H1 (cell line): Measurements from ENCODE around the gene PA2G4. TPM values are rescaled to one million over a fixed set of nuclear protein-coding genes. Genes with fewer than 3 reads are reported as not detected.

Experiments
- CTCF ChIA-PET: fragments of 300-600 bp; sonication (Branson Sonifier 250); formaldehyde crosslinking; loops from one replicate; lab custom pipeline; 2021; ENCODE audit not compliant: partially characterized antibody; lab: Charles Lee
- POLR2A ChIA-PET: fragments of 300-600 bp; sonication (Branson Sonifier 250); formaldehyde crosslinking; loops from one replicate; lab custom pipeline; 2021; ENCODE audit warnings: inconsistent platforms; ENCODE audit not compliant: partially characterized antibody; lab: Charles Lee
- DNase-seq, 2 experiments: peaks; one replicate each; pipeline versions ENCODE4 v3.0.0 to v3.0.0-alpha.2; 2010 to 2022; ENCODE audit warnings: low spot score in 2 of 2, low read depth in 1 of 2, mixed read lengths in 1 of 2
- FAIRE-seq: peaks from 2 replicates; lab custom pipeline; 2011; peaks lifted over from hg19 to GRCh38; lab: Jason Lieb, UNC
- H2AFZ ChIP-seq: 2 replicates; pipeline ENCODE4 v1.8.1; 2012; ENCODE audit warnings: low read length, inconsistent platforms
- H2AK5ac ChIP-seq: 2 replicates; pipeline ENCODE4 v1.6.1; 2013; ENCODE audit warnings: low read depth, low read length
- H2BK120ac ChIP-seq: replicated peaks from 2 replicates; pipeline ENCODE3; 2013; ENCODE audit warnings: low read depth, low read length, inconsistent platforms
- H2BK12ac ChIP-seq: 2 replicates; pipeline ENCODE4 v1.6.1; 2013; ENCODE audit warnings: low read depth, low read length
- H2BK15ac ChIP-seq: 2 replicates; pipeline ENCODE4 v1.6.1; 2013; ENCODE audit warnings: low read length
- H2BK20ac ChIP-seq: 2 replicates; pipeline ENCODE4 v1.6.1; 2013; ENCODE audit warnings: low read length
- H2BK5ac ChIP-seq: 2 replicates; pipeline ENCODE4 v1.6.1; 2013; ENCODE audit warnings: low read depth, low read length
- H3K14ac ChIP-seq: 2 replicates; pipeline ENCODE4 v1.6.1; 2013; ENCODE audit warnings: inconsistent platforms; ENCODE audit not compliant: insufficient read length
- H3K18ac ChIP-seq: 2 replicates; pipeline ENCODE4 v1.6.1; 2013; ENCODE audit warnings: low read length; ENCODE audit errors: extremely low read depth
- H3K23ac ChIP-seq: 2 replicates; pipeline ENCODE4 v1.6.1; 2013; ENCODE audit warnings: inconsistent platforms; ENCODE audit not compliant: insufficient read length
- H3K23me2 ChIP-seq: 2 replicates; pipeline ENCODE4 v1.6.1; 2013; ENCODE audit warnings: low read depth, low read length
- H3K27ac ChIP-seq: 2 replicates; pipeline ENCODE4 v1.6.1; 2011; ENCODE audit warnings: low read depth, low read length, inconsistent platforms
- H3K27me3 ChIP-seq, 4 experiments: replicated peaks in 1 of 4; 1 replicate in 1 of 4; 2 replicates in 3 of 4; pipeline versions ENCODE4 v1.6.1 to v1.8.1; 2011 to 2013; ENCODE audit warnings: low read length in 3 of 4, mild to moderate bottlenecking in 3 of 4, inconsistent platforms in 2 of 4, mixed read lengths in 2 of 4, moderate library complexity in 1 of 4; ENCODE audit not compliant: control insufficient read depth in 3 of 4, insufficient read depth in 3 of 4; ENCODE audit errors: extremely low read depth in 1 of 4
- H3K36me3 ChIP-seq, 4 experiments: 2 replicates each; pipeline versions ENCODE4 v1.6.1 to v1.8.1; 2011 to 2013; ENCODE audit warnings: mild to moderate bottlenecking in 4 of 4, low read length in 3 of 4, moderate library complexity in 2 of 4, control low read depth in 1 of 4, inconsistent platforms in 1 of 4; ENCODE audit not compliant: insufficient read depth in 4 of 4, control insufficient read depth in 2 of 4
- H3K4ac ChIP-seq: replicated peaks from 2 replicates; pipeline ENCODE3; 2013; ENCODE audit warnings: low read length, low read depth, mixed read lengths, inconsistent platforms; ENCODE audit not compliant: insufficient read length
- H3K4me1 ChIP-seq, 4 experiments: replicated peaks in 1 of 4; 1 replicate in 1 of 4; 2 replicates in 3 of 4; pipeline versions ENCODE4 v1.6.1 to v1.8.1; 2011 to 2013; ENCODE audit warnings: low read length in 3 of 4, inconsistent platforms in 2 of 4, mixed read lengths in 1 of 4; ENCODE audit not compliant: insufficient read depth in 4 of 4, control insufficient read depth in 3 of 4
- H3K4me2 ChIP-seq, 2 experiments: 2 replicates each; pipeline versions ENCODE4 v1.6.1 to v1.8.1; 2011 to 2013; ENCODE audit warnings: low read depth in 2 of 2, low read length in 2 of 2, control low read depth in 1 of 2, inconsistent platforms in 1 of 2, mild to moderate bottlenecking in 1 of 2; ENCODE audit not compliant: insufficient read depth in 1 of 2
- H3K4me3 ChIP-seq, 4 experiments: fragments of 200-600, 300-600 bp in 1 of 4; sonication (generic), shearing (Covaris generic), sonication (Bioruptor Twin) in 1 of 4; 2 replicates each; pipeline versions ENCODE4 v1.5.1 to v1.8.1; 2011 to 2016; ENCODE audit warnings: low read length in 4 of 4, low read depth in 3 of 4, control low read depth in 2 of 4, inconsistent platforms in 2 of 4, mild to moderate bottlenecking in 2 of 4, mixed read lengths in 1 of 4, moderate library complexity in 1 of 4; ENCODE audit not compliant: insufficient read depth in 2 of 4; ENCODE audit errors: extremely low read depth in 1 of 4
- H3K56ac ChIP-seq: replicated peaks from 2 replicates; pipeline ENCODE3; 2013; ENCODE audit warnings: low read depth, mild to moderate bottlenecking, mixed read lengths, low read length, inconsistent platforms; ENCODE audit not compliant: insufficient read length
- H3K79me1 ChIP-seq: 2 replicates; pipeline ENCODE4 v1.6.1; 2013; ENCODE audit warnings: low read depth, low read length, control low read depth
- H3K79me2 ChIP-seq, 2 experiments: 2 replicates each; pipeline versions ENCODE4 v1.6.1 to v1.8.1; 2012 to 2013; ENCODE audit warnings: low read length in 2 of 2, mild to moderate bottlenecking in 2 of 2, inconsistent platforms in 1 of 2; ENCODE audit not compliant: insufficient read depth in 2 of 2, control insufficient read depth in 1 of 2
- H3K9ac ChIP-seq, 4 experiments: replicated peaks in 1 of 4; 1 replicate in 1 of 4; 2 replicates in 3 of 4; pipeline versions ENCODE4 v1.6.1 to v1.8.1; 2011 to 2013; ENCODE audit warnings: low read depth in 3 of 4, low read length in 3 of 4, control low read depth in 2 of 4, mild to moderate bottlenecking in 2 of 4, moderate library complexity in 2 of 4, inconsistent platforms in 1 of 4; ENCODE audit errors: extremely low read depth in 1 of 4
- H3K9me3 ChIP-seq, 2 experiments: 2 replicates each; pipeline versions ENCODE4 v1.6.1 to v1.8.1; 2012 to 2013; ENCODE audit warnings: mild to moderate bottlenecking in 2 of 2, moderate library complexity in 2 of 2, control low read depth in 1 of 2, inconsistent platforms in 1 of 2, low read depth in 1 of 2, low read length in 1 of 2, mixed read lengths in 1 of 2; ENCODE audit not compliant: insufficient read depth in 2 of 2
- H4K20me1 ChIP-seq, 2 experiments: replicated peaks in 1 of 2; 2 replicates each; pipeline versions ENCODE3 to v1.8.1; 2011 to 2013; ENCODE audit warnings: inconsistent platforms in 2 of 2, low read length in 2 of 2, mild to moderate bottlenecking in 1 of 2; ENCODE audit not compliant: insufficient read depth in 2 of 2, control insufficient read depth in 1 of 2
- H4K5ac ChIP-seq: 2 replicates; pipeline ENCODE4 v1.6.1; 2013; ENCODE audit warnings: low read length, low read depth, mixed read lengths, inconsistent platforms; ENCODE audit not compliant: insufficient read length
- H4K8ac ChIP-seq: 2 replicates; pipeline ENCODE4 v1.8.0; 2013; ENCODE audit warnings: mild to moderate bottlenecking, moderate library complexity, low read length, inconsistent platforms; ENCODE audit not compliant: insufficient read depth; ENCODE audit errors: extremely low read depth
- H4K91ac ChIP-seq: replicated peaks from 2 replicates; pipeline ENCODE3; 2013; ENCODE audit warnings: low read length, mixed read lengths, inconsistent platforms; ENCODE audit not compliant: insufficient read length
- POLR2A ChIP-seq, 2 experiments: IDR thresholded peaks; 1 replicate in 1 of 2; 2 replicates in 1 of 2; pipeline ENCODE4 v1.6.1; 2011; ENCODE audit warnings: low read depth in 2 of 2, low read length in 2 of 2, mild to moderate bottlenecking in 2 of 2; ENCODE audit errors: control extremely low read depth in 1 of 2
- ZNF274 ChIP-seq: IDR thresholded peaks from 2 replicates; pipeline ENCODE4 v1.7.0; 2012; ENCODE audit warnings: low read length, borderline replicate concordance; ENCODE audit errors: extremely low read depth
- WGBS, 2 experiments: shearing (Covaris generic) in 1 of 2; methylation state at CpG; one replicate each; pipeline versions ENCODE4 v1.1.6 to v1.1.7; 2013 to 2015; ENCODE audit warnings: low lambda C conversion rate in 2 of 2, mixed read lengths in 2 of 2, inconsistent platforms in 1 of 2, low coverage in 1 of 2, missing lambda C conversion rate in 1 of 2; ENCODE audit not compliant: insufficient replicate concordance in 2 of 2, insufficient coverage in 1 of 2, insufficient read length in 1 of 2; ENCODE audit errors: extremely low coverage in 1 of 2, missing lambda C conversion rate in 1 of 2; 5-methylcytosine and 5-hydroxymethylcytosine counted together
- polyA plus RNA-seq, 7 experiments: library from polyadenylated mRNA; depleted of rRNA in 3 of 7; stranded (reverse) in 5 of 7; unstranded in 2 of 7; fragments of >200 nt in 5 of 7; fragments of 200-250 nt in 2 of 7; gene quantifications; 1 replicate in 5 of 7; 2 replicates in 1 of 7; 4 replicates in 1 of 7; pipeline versions ENCODE4 v1.2.1 to v1.2.3, GENCODE V29; 2011 to 2013; ENCODE audit warnings: missing spikeins in 2 of 7, mixed read lengths in 2 of 7
- total RNA-seq: library from RNA; stranded (reverse); fragmentation: NEBNext Ultra II Directional; extraction: Animal tissue kit (Norgen Biotek cat#: 25700); gene quantifications from 2 replicates; pipeline ENCODE4 v1.2.1, GENCODE V29; 2021

Gene PA2G4
- total and polyA plus RNA-seq, 2 of the 8 experiments (the other 6 are each of a cell fraction or from before 2014, with no cell fraction given), result 159 to 242 TPM

- CTCF ChIA-PET, result interaction anchor here (0.7 to 2.7 kb wide), 2 partner anchors 9 to 13 kb away, joined by 3 to 8 read pairs; no protein-coding TSS in a partner anchor
- Histone ChIP-seq H4K5ac (no peak overlapping the region), H3K27ac (no peak overlapping the region), H2BK12ac (no peak overlapping the region), H3K23me2 (peaks cover 4% of the 10 kb centered on the region), H4K91ac (no peak overlapping the region), H3K56ac (no peak overlapping the region), H3K4me1 (peaks cover 0 to 2% (median 0%) of the 10 kb centered on the region in 4 experiments; a peak in 2 of 7 replicates), H2BK5ac (no peak overlapping the region), H4K8ac (no peak overlapping the region), H3K27me3 (no peaks in the 10 kb centered on the region; a peak in 1 of 7 replicates), H3K4ac (no peak overlapping the region), H3K14ac (no peak overlapping the region), H3K79me2 (no peaks in the 10 kb centered on the region), H3K23ac (no peak overlapping the region), H2AK5ac (no peak overlapping the region), H3K79me1 (no peaks in the 10 kb centered on the region), H3K4me2 (no peak overlapping the region), H2AFZ (no peak overlapping the region), H3K18ac (no peak overlapping the region), H2BK20ac (no peak overlapping the region), H3K4me3 (no peak overlapping the region), H3K9me3 (no peaks in the 10 kb centered on the region), H2BK120ac (no peak overlapping the region), H2BK15ac (no peak overlapping the region), H3K36me3 (peaks cover 18 to 30% (median 28%) of the 10 kb centered on the region in 4 experiments; a peak in 7 of 8 replicates), H3K9ac (no peak overlapping the region), H4K20me1 (no peaks in the 10 kb centered on the region)
- no peak for DNase-seq
- peak in 1 of 2 experiments; percentile 26; a peak in 1 of 3 replicates for TF ChIP-seq POLR2A (IDR thresholded peaks at IDR 0.05; ENCODE audit: control extremely low read depth in 1 of 2, low read depth in 2 of 2, low read length in 2 of 2)
- no peak for TF ChIP-seq ZNF274
- POLR2A ChIA-PET, result interaction anchor here (1.3 to 5.9 kb wide), 4 partner anchors 8 to 120 kb away, joined by 3 to 43 read pairs (median 12); partner anchors contain the start of genes COQ10A, RPL41 and ZC3H10
- FAIRE-seq, result no peak
- WGBS, 2 experiments, result 89% methylated on average over 13 of the region's 13 CpGs; no CpG with 5 or more reads in 1 of the 2 experiments
Measured at GRCh38 chr12:56146492-56147460, 42.4 kb downstream of the PA2G4 start.
